ENCODE measurements around the gene RNU6-1.

The RNU6-1 gene

GRCh38 chr15:67796196-67797127 is 43.4 kb downstream of the RNU6-1 start:
- DNase-seq, result no peak

- no peak for DNase-seq
Observed at GRCh38 chr15:67794832-67795574, 44.8 kb downstream of the RNU6-1 start.

GRCh38 chr15:67792250-67792942 is 47.4 kb downstream of the RNU6-1 start:
- no peak for DNase-seq

GRCh38 chr15:67790610-67791319 is 49.1 kb downstream of the RNU6-1 start:
- no peak for DNase-seq

All from SHP77 (cell line).